Measurements from ENCODE around the gene ZFP92. TPM values are rescaled to one million over a fixed set of nuclear protein-coding genes. Genes with fewer than 3 reads are reported as not detected.

The ZFP92 gene
- total RNA-seq, 1 donor from 2014 or later: 0.27 TPM

- TF ChIP-seq EZH2 (IDR thresholded peaks at IDR 0.05; ENCODE audit: insufficient read depth, low read length): no peak
- TF ChIP-seq CTCF (IDR thresholded peaks at IDR 0.05; ENCODE audit: insufficient read depth, low read depth, low read length): no peak
- no peaks in the 10 kb centered on the region for H3K79me2 ChIP-seq (ENCODE audit: insufficient read depth, low read length)
- no peak overlapping the region for H3K4me3 ChIP-seq (ENCODE audit: insufficient read depth, low read depth, low read length)
- H3K4me3 Mint-ChIP-seq (ENCODE audit: unreplicated experiment): no peak overlapping the region
- no peak overlapping the region for H3K9ac ChIP-seq (ENCODE audit: low read length)
- no peak overlapping the region for H3K27ac Mint-ChIP-seq (ENCODE audit: unreplicated experiment)
- no peak for FAIRE-seq
- H3K9me3 Mint-ChIP-seq (ENCODE audit: unreplicated experiment): peaks cover 6% of the 10 kb centered on the region
- DNase-seq (ENCODE audit: low read depth): no peak
- H3K4me1 ChIP-seq (ENCODE audit: insufficient read depth, low read length): no peaks in the 10 kb centered on the region
- H3K4me2 ChIP-seq (ENCODE audit: low read length): no peak overlapping the region
- H3K27ac ChIP-seq (ENCODE audit: low read depth, low read length): no peak overlapping the region
- no peaks in the 10 kb centered on the region for H3K27me3 ChIP-seq (ENCODE audit: insufficient read depth, low read length)
- no peaks in the 10 kb centered on the region for H3K36me3 Mint-ChIP-seq (ENCODE audit: low read depth, unreplicated experiment)
- no peak overlapping the region for H2AFZ ChIP-seq (ENCODE audit: low read depth, low read length)
- H4K20me1 ChIP-seq (ENCODE audit: insufficient read depth, low read length): no peaks in the 10 kb centered on the region
- no peaks in the 10 kb centered on the region for H3K36me3 ChIP-seq (ENCODE audit: insufficient read depth, low read length)
- peaks cover 20% of the 10 kb centered on the region for H3K27me3 Mint-ChIP-seq (ENCODE audit: low read depth, unreplicated experiment)
- no peaks in the 10 kb centered on the region for H3K9me3 ChIP-seq (ENCODE audit: insufficient read depth, low read depth, low read length)
- no peaks in the 10 kb centered on the region for H3K4me1 Mint-ChIP-seq (ENCODE audit: low read depth, unreplicated experiment)
Measured at GRCh38 chrX:153398275-153398960, 12.9 kb upstream of the ZFP92 start.

GRCh38 chrX:153400146-153401132, 10.8 kb upstream of the ZFP92 start:
- H3K4me2 ChIP-seq (ENCODE audit: low read length): no peak overlapping the region
- H3K27ac ChIP-seq (ENCODE audit: low read depth, low read length): no peak overlapping the region
- H3K36me3 ChIP-seq (ENCODE audit: insufficient read depth, low read length): no peaks in the 10 kb centered on the region
- H3K27me3 ChIP-seq (ENCODE audit: insufficient read depth, low read length): no peaks in the 10 kb centered on the region
- H3K4me1 ChIP-seq (ENCODE audit: insufficient read depth, low read length): no peaks in the 10 kb centered on the region
- H3K27me3 Mint-ChIP-seq (ENCODE audit: low read depth, unreplicated experiment): peaks cover 17% of the 10 kb centered on the region
- H3K4me3 ChIP-seq (ENCODE audit: insufficient read depth, low read depth, low read length): no peak overlapping the region
- TF ChIP-seq EZH2 (IDR thresholded peaks at IDR 0.05; ENCODE audit: insufficient read depth, low read length) (no peak), CTCF (IDR thresholded peaks at IDR 0.05; ENCODE audit: insufficient read depth, low read depth, low read length) (peak; percentile 37)
- DNase-seq (ENCODE audit: low read depth) (no peak), FAIRE-seq (peak; percentile 5)
- no peaks in the 10 kb centered on the region for H4K20me1 ChIP-seq (ENCODE audit: insufficient read depth, low read length)
- H3K27ac Mint-ChIP-seq (ENCODE audit: unreplicated experiment): no peak overlapping the region
- H2AFZ ChIP-seq (ENCODE audit: low read depth, low read length): no peak overlapping the region
- H3K36me3 Mint-ChIP-seq (ENCODE audit: low read depth, unreplicated experiment): no peaks in the 10 kb centered on the region
- H3K9ac ChIP-seq (ENCODE audit: low read length): no peak overlapping the region
- no peaks in the 10 kb centered on the region for H3K4me1 Mint-ChIP-seq (ENCODE audit: low read depth, unreplicated experiment)
- no peak overlapping the region for H3K4me3 Mint-ChIP-seq (ENCODE audit: unreplicated experiment)
- peaks cover 6% of the 10 kb centered on the region for H3K9me3 Mint-ChIP-seq (ENCODE audit: unreplicated experiment)
- no peaks in the 10 kb centered on the region for H3K79me2 ChIP-seq (ENCODE audit: insufficient read depth, low read length)
- H3K9me3 ChIP-seq (ENCODE audit: insufficient read depth, low read depth, low read length): no peaks in the 10 kb centered on the region

Data from astrocyte (in vitro differentiated cells and primary cell).